ENCODE data around the gene MRPL10. TPM values are rescaled to one million over a fixed set of nuclear protein-coding genes. Genes with fewer than 3 reads are reported as not detected.

Gene MRPL10
- total RNA-seq, 1 experiment from 2014 or later = 67.2 TPM

- Histone ChIP-seq H2BK15ac (ENCODE audit: low read depth, low read length) (no peak overlapping the region), H3K27ac (ENCODE audit: insufficient read length, low read depth, low read length) (no peak overlapping the region), H2AFZ (ENCODE audit: low read length) (no peak overlapping the region), H3T11ph (ENCODE audit: low read length) (no peak overlapping the region), H3K4me2 (ENCODE audit: insufficient read depth, insufficient read length, low read length) (no peak overlapping the region), H3K4me1 (ENCODE audit: insufficient read depth, low read length) (no peaks in the 10 kb centered on the region), H3K18ac (ENCODE audit: insufficient read length, low read depth, low read length) (no peak overlapping the region), H3K4ac (ENCODE audit: low read depth, low read length) (no peak overlapping the region), H2BK20ac (ENCODE audit: low read depth, low read length, poor library complexity, severe bottlenecking) (no peak overlapping the region), H3K23ac (ENCODE audit: insufficient read length, low read depth, low read length) (no peak overlapping the region), H4K20me1 (ENCODE audit: control insufficient read depth, insufficient read depth, insufficient read length) (no peaks in the 10 kb centered on the region), H3K14ac (ENCODE audit: insufficient read depth, low read length) (no peak overlapping the region), H3K9me3 (ENCODE audit: control insufficient read depth, low read depth, low read length) (no peaks in the 10 kb centered on the region), H4K8ac (replicated peaks; ENCODE audit: insufficient read length, low read depth, low read length) (no peak overlapping the region), H4K91ac (ENCODE audit: insufficient read length, low read depth, low read length) (no peak overlapping the region), H3K27me3 (ENCODE audit: insufficient read depth, low read length) (no peaks in the 10 kb centered on the region), H3K79me2 (ENCODE audit: insufficient read depth, low read length) (no peaks in the 10 kb centered on the region), H3K56ac (ENCODE audit: insufficient read length, low read depth, low read length) (no peak overlapping the region), H3K23me2 (ENCODE audit: insufficient read length, low read depth, low read length, poor library complexity, severe bottlenecking) (no peaks in the 10 kb centered on the region), H4K5ac (ENCODE audit: insufficient read length, low read depth, low read length) (no peak overlapping the region), H2AK5ac (ENCODE audit: insufficient read length, low read length) (no peak overlapping the region), H2BK120ac (ENCODE audit: low read depth, low read length, poor library complexity, severe bottlenecking) (no peak overlapping the region), H3K79me1 (ENCODE audit: insufficient read depth, low read depth, low read length, poor library complexity, severe bottlenecking) (no peaks in the 10 kb centered on the region), H3K9ac (ENCODE audit: extremely low read depth, insufficient read length, low read length) (no peak overlapping the region), H2BK5ac (ENCODE audit: insufficient read length, low read length) (no peak overlapping the region), H2BK12ac (ENCODE audit: insufficient read length, low read depth, low read length) (no peak overlapping the region)
- Mint-ChIP-seq H3K9me3 (no peaks in the 10 kb centered on the region; a peak in 1 of 5 replicates), H3K36me3 (ENCODE audit: insufficient read depth in 1 of 3, low read depth in 3 of 3) (peaks cover 0 to 20% (median 4%) of the 10 kb centered on the region in 3 experiments; a peak in 6 of 7 replicates), H3K4me3 (no peak overlapping the region), H3K4me1 (peaks cover 6 to 7% of the 10 kb centered on the region in 2 experiments; a peak in 3 of 4 replicates), H3K27ac (peak overlapping the region in 2 of 3 experiments; percentile 30 to 80; a peak in 2 of 7 replicates), H3K27me3 (ENCODE audit: low read depth) (no peaks in the 10 kb centered on the region)
- no peak for TF ChIP-seq CTCF (conservative IDR thresholded peaks at IDR 0.05)
- DNase-seq = peak; percentile 73
- WGBS (ENCODE audit: extremely low coverage, insufficient read length, low lambda C conversion rate) = no CpG with 5 or more reads among the region's 10 CpGs
Observed at GRCh38 chr17:47810200-47810821, 21.0 kb downstream of the MRPL10 start.

Measured in H9 (cell line).